ENCODE data around the gene EIF3F. TPM values are rescaled to one million over a fixed set of nuclear protein-coding genes. Genes with fewer than 3 reads are reported as not detected.

Gene EIF3F
- total and polyA plus RNA-seq, 8 donors: 102 to 580 (median 189) TPM

Small RNAs within 50 kb of the gene (small RNA-seq; reads per million reads assigned to genes)
- 0 reads per million in 4 donors for gene COX6CP5

Other genes starting within 250 kb of the EIF3F start
- gene OR5P2, start 190.4 kb upstream of the EIF3F start, total RNA-seq: 10 to 100 TPM in 1 of 5 donors, under 1 TPM in 1, not detected in 3; 0.55 to 15.2 TPM
- not detected for gene OR5P2, start 190.4 kb upstream of the EIF3F start, polyA plus RNA-seq
- gene OR5P3, start 156.5 kb upstream of the EIF3F start, total RNA-seq: 10 to 100 TPM in 1 of 5 donors, not detected in 4; 50.4 TPM
- gene OR5P3, start 156.5 kb upstream of the EIF3F start, polyA plus RNA-seq: not detected
- gene OR10A6, start 56.1 kb upstream of the EIF3F start, total RNA-seq: 1 to 10 TPM in 1 of 5 donors, under 1 TPM in 1, not detected in 3; under 0.01 to 9.6 TPM
- gene OR10A6, start 56.1 kb upstream of the EIF3F start, polyA plus RNA-seq: not detected
- gene OR10A3, start 45.6 kb upstream of the EIF3F start, total RNA-seq: not detected
- not detected for gene OR10A3, start 45.6 kb upstream of the EIF3F start, polyA plus RNA-seq
- gene NLRP10, start 21.9 kb upstream of the EIF3F start, total RNA-seq: not detected
- gene NLRP10, start 21.9 kb upstream of the EIF3F start, polyA plus RNA-seq: not detected
- gene TUB, start 93.9 kb downstream of the EIF3F start, total RNA-seq: 10 to 100 TPM in 1 of 5 donors, 1 to 10 TPM in 1, under 1 TPM in 2, not detected in 1; under 0.01 to 12.1 (median 2.4) TPM
- gene TUB, start 93.9 kb downstream of the EIF3F start, polyA plus RNA-seq: 1 to 10 TPM in 2 of 3 donors, under 1 TPM in 1; 0.83 to 2.1 (median 1.4) TPM
- 10 to 100 TPM in 4 of 5 donors, not detected in 1; 13.4 to 29.5 (median 16.7) TPM for gene RIC3, start 181.7 kb downstream of the EIF3F start, total RNA-seq
- 10 to 100 TPM in 1 of 3 donors, 1 to 10 TPM in 2; 1.1 to 13.1 (median 2.3) TPM for gene RIC3, start 181.7 kb downstream of the EIF3F start, polyA plus RNA-seq

All from stomach (tissue), 8 donors.